GM12878 (cell line): Measurements from ENCODE around the gene ARHGEF17. TPM values are rescaled to one million over a fixed set of nuclear protein-coding genes. Genes with fewer than 3 reads are reported as not detected.

ENCODE experiments used
- BHLHE40 ChIP-seq, 2 experiments: fragments of 450-650 bp in 1 of 2; IDR thresholded peaks; 2 replicates each; pipeline ENCODE4 v1.6.1; 2011 to 2017; ENCODE audit warnings: low read depth in 2 of 2, borderline replicate concordance in 1 of 2, improper control_type of control experiment in 1 of 2, low read length in 1 of 2, mild to moderate bottlenecking in 1 of 2
- CEBPB ChIP-seq, 2 experiments: fragments of 150-350 bp in 1 of 2; IDR thresholded peaks; 2 replicates each; pipeline ENCODE4 v1.6.1; 2012 to 2014; ENCODE audit warnings: low read depth in 2 of 2, low read length in 2 of 2, borderline replicate concordance in 1 of 2, inconsistent platforms in 1 of 2
- CHD4 ChIP-seq: fragments of 200-600 bp; sonication (generic); IDR thresholded peaks from 2 replicates; pipeline ENCODE4 v1.6.1; 2016; ENCODE audit warnings: mild to moderate bottlenecking
- DPF2 ChIP-seq: fragments of 450-650 bp; IDR thresholded peaks from 2 replicates; pipeline ENCODE4 v1.6.1; 2017; ENCODE audit warnings: mild to moderate bottlenecking
- EGR1 ChIP-seq, 2 experiments: IDR thresholded peaks; 1 replicate in 1 of 2; 2 replicates in 1 of 2; pipeline ENCODE4 v1.6.1; 2011 to 2012; ENCODE audit warnings: low read depth in 2 of 2, low read length in 2 of 2, borderline replicate concordance in 1 of 2, mild to moderate bottlenecking in 1 of 2, moderate library complexity in 1 of 2
- GATAD2B ChIP-seq: fragments of 450-650 bp; conservative IDR thresholded peaks from 2 replicates; pipeline ENCODE4 v1.6.1; 2017; ENCODE audit warnings: low read depth, mild to moderate bottlenecking, moderate library complexity
- HDAC2 ChIP-seq: fragments of 200-600 bp; sonication (generic); IDR thresholded peaks from 2 replicates; pipeline ENCODE4 v1.6.1; 2017
- IKZF1 ChIP-seq: fragments of 450-650 bp; conservative IDR thresholded peaks from 2 replicates; pipeline ENCODE4 v1.6.1; 2017; ENCODE audit warnings: antibody characterized with exemption, mild to moderate bottlenecking
- NFYA ChIP-seq: IDR thresholded peaks from 2 replicates; pipeline ENCODE4 v1.6.1; 2011; ENCODE audit warnings: low read depth, mild to moderate bottlenecking, low read length, improper control_type of control experiment, borderline replicate concordance
- STAT3 ChIP-seq: IDR thresholded peaks from 2 replicates; pipeline ENCODE4 v1.6.1; 2011; ENCODE audit warnings: low read depth, low read length, improper control_type of control experiment
- TARDBP ChIP-seq: IDR thresholded peaks from 2 replicates; pipeline ENCODE4 v1.6.1; 2016; ENCODE audit warnings: borderline replicate concordance
- TBL1XR1 ChIP-seq: IDR thresholded peaks from 2 replicates; pipeline ENCODE4 v1.6.1; 2012; ENCODE audit warnings: low read depth, low read length, improper control_type of control experiment
- TCF3 ChIP-seq: IDR thresholded peaks from 2 replicates; pipeline ENCODE4 v1.6.1; 2012; ENCODE audit warnings: low read depth, mild to moderate bottlenecking, low read length, borderline replicate concordance; ENCODE audit not compliant: insufficient read depth
- ZNF24 ChIP-seq: fragments of 450-650 bp; IDR thresholded peaks from 2 replicates; pipeline ENCODE4 v1.6.1; 2017; ENCODE audit warnings: antibody characterized with exemption, mild to moderate bottlenecking
- ZNF384 ChIP-seq: IDR thresholded peaks from 2 replicates; pipeline ENCODE4 v1.6.1; 2012; ENCODE audit warnings: low read depth, mild to moderate bottlenecking, low read length, improper control_type of control experiment, borderline replicate concordance
- polyA plus RNA-seq, 11 experiments: library from polyadenylated mRNA; depleted of rRNA in 4 of 11; unstranded in 6 of 11; stranded (reverse) in 5 of 11; fragments of >200 nt; fragmentation: Nextera tagmentation in 4 of 11; fragmentation: Illumina TruSeq in 1 of 11; extraction: Ambion mirVana in 4 of 11; extraction: Trizol in 1 of 11; gene quantifications; 1 replicate in 1 of 11; 2 replicates in 10 of 11; pipeline versions ENCODE4 v1.2.1 to v1.2.3, GENCODE V29; 2011 to 2016; ENCODE audit warnings: inconsistent platforms in 2 of 11, missing spikeins in 2 of 11, low read depth in 1 of 11
- total RNA-seq, 4 experiments: library from RNA; depleted of rRNA in 3 of 4; stranded (reverse); fragments of >200 nt in 3 of 4; fragmentation: Illumina TruSeq in 1 of 4; extraction: Trizol in 1 of 4; gene quantifications; 2 replicates each; pipeline versions ENCODE4 v1.2.1 to v1.2.3, GENCODE V29; 2013 to 2021
- TF ChIP-seq, protein P1 (sequence below): fragments of 450-650 bp; IDR thresholded peaks from 2 replicates; pipeline ENCODE4 v1.6.1; 2017; ENCODE audit warnings: borderline replicate concordance
- TF ChIP-seq, protein P2 (sequence below): fragments of 150-350 bp; IDR thresholded peaks from 2 replicates; pipeline ENCODE4 v1.6.1; 2014; ENCODE audit warnings: mild to moderate bottlenecking, low read depth, low read length
- TF ChIP-seq, protein P3 (sequence below): fragments of 450-650 bp; formaldehyde crosslinking; IDR thresholded peaks from 2 replicates; pipeline ENCODE4 v1.4.0; 2022; ENCODE audit warnings: mild to moderate bottlenecking, moderate library complexity
- TF ChIP-seq, protein P4 (sequence below): fragments of 450-650 bp; IDR thresholded peaks from 2 replicates; pipeline ENCODE4 v1.6.1; 2017; ENCODE audit warnings: mild to moderate bottlenecking, moderate library complexity

The ARHGEF17 gene
- total and polyA plus RNA-seq, 10 of the 15 experiments (the other 5 are each of a cell fraction or from before 2014, with no cell fraction given): 0.15 to 11.0 (median 1.7) TPM

DNA sequence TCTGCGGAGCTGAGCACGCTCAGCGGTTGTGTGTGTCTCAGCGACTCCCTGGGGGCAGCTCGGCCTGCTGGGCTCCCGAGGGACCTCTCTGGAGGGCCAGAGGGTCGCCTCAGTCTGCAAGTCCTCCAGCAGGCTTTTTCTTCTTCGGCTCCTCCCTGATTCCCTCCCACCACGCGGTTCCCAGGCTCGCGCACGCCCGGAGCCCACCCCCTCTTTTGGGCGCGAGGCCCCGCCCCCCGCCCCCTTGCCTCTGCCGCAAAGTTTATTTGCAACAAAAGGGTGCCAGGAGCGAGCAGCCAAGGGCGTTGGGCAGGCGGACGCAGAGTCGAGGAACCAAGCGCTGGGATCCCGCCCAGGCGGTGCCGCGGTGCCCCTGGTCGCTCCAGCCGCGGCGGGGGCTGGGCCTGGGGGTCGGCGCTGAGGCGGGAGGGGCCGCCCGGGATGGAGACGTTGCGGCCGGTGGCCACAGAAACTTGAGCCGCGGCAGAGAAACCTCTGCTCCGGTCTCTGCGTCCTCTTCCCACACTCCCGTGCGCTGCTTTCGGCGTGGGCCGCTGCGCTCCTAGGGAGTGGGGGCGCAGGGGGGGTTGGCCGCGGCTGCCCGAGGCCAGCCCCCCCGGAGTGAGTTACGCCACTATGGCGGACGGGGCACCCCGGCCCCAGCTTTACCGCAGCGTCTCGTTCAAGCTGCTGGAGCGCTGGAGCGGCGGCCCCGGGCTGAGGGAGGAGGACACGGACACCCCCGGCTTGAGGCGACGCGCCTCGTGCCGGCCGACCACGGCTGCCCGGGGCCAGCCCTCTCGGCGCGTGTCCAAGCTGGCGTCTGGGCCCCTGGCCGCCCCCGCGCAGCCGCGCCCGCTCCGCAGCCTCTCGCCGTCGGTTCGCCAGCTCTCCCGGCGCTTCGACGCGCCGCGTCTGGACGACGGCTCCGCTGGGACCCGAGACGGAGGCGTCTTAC lies at the start of gene ARHGEF17 (continued):
- peak; percentile 96 for TF ChIP-seq IKZF1
- TF ChIP-seq GATAD2B: no peak; the same call in none of the 2 replicates
- no peak for TF ChIP-seq ZNF24
- peak; percentile 80 for TF ChIP-seq DPF2
- peak in 1 of 2 experiments; percentile 69; a peak in 1 of 3 replicates for TF ChIP-seq EGR1 (IDR thresholded peaks at IDR 0.05; ENCODE audit: borderline replicate concordance in 1 of 2, low read depth in 2 of 2, low read length in 2 of 2)
- TF ChIP-seq, protein P1, sequence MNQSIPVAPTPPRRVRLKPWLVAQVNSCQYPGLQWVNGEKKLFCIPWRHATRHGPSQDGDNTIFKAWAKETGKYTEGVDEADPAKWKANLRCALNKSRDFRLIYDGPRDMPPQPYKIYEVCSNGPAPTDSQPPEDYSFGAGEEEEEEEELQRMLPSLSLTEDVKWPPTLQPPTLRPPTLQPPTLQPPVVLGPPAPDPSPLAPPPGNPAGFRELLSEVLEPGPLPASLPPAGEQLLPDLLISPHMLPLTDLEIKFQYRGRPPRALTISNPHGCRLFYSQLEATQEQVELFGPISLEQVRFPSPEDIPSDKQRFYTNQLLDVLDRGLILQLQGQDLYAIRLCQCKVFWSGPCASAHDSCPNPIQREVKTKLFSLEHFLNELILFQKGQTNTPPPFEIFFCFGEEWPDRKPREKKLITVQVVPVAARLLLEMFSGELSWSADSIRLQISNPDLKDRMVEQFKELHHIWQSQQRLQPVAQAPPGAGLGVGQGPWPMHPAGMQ: no peak
- TF ChIP-seq TBL1XR1: no peak
- TF ChIP-seq TARDBP: no peak
- TF ChIP-seq BHLHE40 (IDR thresholded peaks at IDR 0.05; ENCODE audit: borderline replicate concordance in 1 of 2, low read depth in 2 of 2, low read length in 1 of 2): peak; percentile 48 to 88; a peak in 3 of 4 replicates
- TF ChIP-seq CEBPB (IDR thresholded peaks at IDR 0.05; ENCODE audit: borderline replicate concordance in 1 of 2, low read depth in 2 of 2, low read length in 2 of 2): no peak
- TF ChIP-seq TCF3: no peak
- TF ChIP-seq, protein P2, sequence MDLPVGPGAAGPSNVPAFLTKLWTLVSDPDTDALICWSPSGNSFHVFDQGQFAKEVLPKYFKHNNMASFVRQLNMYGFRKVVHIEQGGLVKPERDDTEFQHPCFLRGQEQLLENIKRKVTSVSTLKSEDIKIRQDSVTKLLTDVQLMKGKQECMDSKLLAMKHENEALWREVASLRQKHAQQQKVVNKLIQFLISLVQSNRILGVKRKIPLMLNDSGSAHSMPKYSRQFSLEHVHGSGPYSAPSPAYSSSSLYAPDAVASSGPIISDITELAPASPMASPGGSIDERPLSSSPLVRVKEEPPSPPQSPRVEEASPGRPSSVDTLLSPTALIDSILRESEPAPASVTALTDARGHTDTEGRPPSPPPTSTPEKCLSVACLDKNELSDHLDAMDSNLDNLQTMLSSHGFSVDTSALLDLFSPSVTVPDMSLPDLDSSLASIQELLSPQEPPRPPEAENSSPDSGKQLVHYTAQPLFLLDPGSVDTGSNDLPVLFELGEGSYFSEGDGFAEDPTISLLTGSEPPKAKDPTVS: no peak
- TF ChIP-seq, protein P3, sequence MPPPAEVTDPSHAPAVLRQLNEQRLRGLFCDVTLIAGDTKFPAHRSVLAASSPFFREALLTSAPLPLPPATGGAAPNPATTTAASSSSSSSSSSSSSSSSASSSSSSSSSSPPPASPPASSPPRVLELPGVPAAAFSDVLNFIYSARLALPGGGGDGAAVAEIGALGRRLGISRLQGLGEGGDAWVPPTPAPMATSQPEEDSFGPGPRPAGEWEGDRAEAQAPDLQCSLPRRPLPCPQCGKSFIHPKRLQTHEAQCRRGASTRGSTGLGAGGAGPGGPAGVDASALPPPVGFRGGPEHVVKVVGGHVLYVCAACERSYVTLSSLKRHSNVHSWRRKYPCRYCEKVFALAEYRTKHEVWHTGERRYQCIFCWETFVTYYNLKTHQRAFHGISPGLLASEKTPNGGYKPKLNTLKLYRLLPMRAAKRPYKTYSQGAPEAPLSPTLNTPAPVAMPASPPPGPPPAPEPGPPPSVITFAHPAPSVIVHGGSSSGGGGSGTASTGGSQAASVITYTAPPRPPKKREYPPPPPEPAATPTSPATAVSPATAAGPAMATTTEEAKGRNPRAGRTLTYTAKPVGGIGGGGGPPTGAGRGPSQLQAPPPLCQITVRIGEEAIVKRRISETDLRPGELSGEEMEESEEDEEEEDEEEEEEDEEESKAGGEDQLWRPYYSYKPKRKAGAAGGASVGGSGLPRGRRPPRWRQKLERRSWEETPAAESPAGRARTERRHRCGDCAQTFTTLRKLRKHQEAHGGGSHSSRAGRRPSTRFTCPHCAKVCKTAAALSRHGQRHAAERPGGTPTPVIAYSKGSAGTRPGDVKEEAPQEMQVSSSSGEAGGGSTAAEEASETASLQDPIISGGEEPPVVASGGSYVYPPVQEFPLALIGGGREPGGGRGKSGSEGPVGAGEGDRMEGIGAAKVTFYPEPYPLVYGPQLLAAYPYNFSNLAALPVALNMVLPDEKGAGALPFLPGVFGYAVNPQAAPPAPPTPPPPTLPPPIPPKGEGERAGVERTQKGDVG (CRISPR knock-in tag): no peak
- TF ChIP-seq, protein P4, sequence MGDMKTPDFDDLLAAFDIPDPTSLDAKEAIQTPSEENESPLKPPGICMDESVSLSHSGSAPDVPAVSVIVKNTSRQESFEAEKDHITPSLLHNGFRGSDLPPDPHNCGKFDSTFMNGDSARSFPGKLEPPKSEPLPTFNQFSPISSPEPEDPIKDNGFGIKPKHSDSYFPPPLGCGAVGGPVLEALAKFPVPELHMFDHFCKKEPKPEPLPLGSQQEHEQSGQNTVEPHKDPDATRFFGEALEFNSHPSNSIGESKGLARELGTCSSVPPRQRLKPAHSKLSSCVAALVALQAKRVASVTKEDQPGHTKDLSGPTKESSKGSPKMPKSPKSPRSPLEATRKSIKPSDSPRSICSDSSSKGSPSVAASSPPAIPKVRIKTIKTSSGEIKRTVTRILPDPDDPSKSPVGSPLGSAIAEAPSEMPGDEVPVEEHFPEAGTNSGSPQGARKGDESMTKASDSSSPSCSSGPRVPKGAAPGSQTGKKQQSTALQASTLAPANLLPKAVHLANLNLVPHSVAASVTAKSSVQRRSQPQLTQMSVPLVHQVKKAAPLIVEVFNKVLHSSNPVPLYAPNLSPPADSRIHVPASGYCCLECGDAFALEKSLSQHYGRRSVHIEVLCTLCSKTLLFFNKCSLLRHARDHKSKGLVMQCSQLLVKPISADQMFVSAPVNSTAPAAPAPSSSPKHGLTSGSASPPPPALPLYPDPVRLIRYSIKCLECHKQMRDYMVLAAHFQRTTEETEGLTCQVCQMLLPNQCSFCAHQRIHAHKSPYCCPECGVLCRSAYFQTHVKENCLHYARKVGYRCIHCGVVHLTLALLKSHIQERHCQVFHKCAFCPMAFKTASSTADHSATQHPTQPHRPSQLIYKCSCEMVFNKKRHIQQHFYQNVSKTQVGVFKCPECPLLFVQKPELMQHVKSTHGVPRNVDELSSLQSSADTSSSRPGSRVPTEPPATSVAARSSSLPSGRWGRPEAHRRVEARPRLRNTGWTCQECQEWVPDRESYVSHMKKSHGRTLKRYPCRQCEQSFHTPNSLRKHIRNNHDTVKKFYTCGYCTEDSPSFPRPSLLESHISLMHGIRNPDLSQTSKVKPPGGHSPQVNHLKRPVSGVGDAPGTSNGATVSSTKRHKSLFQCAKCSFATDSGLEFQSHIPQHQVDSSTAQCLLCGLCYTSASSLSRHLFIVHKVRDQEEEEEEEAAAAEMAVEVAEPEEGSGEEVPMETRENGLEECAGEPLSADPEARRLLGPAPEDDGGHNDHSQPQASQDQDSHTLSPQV: no peak
- TF ChIP-seq NFYA: no peak
- TF ChIP-seq CHD4: no peak
- no peak for TF ChIP-seq STAT3
- no peak for TF ChIP-seq HDAC2
- no peak for TF ChIP-seq ZNF384
